Gastroesophageal sphincter (tissue), 4 donors: Measurements from ENCODE around the gene TMEM267. TPM values are rescaled to one million over a fixed set of nuclear protein-coding genes. Genes with fewer than 3 reads are reported as not detected.
"Not testable (repeated sequence)": the region's sequence is repeated elsewhere in the genome, so short reads cannot be mapped to it uniquely, and the experiment has no call there.

Experiments
- ATAC-seq: fragments of 150-250 bp; one replicate; pipeline ENCODE4 v1.9.1; 2016; ENCODE audit warnings: mild to moderate bottlenecking, moderate library complexity
- H3K27ac ChIP-seq, 4 donors: fragments of 200-600 bp; sonication (generic) in 3 of 4; 1 replicate in 3 of 4; 2 replicates in 1 of 4; pipeline ENCODE4 v1.5.1; 2016 to 2019
- H3K27me3 ChIP-seq: fragments of 200-600 bp; sonication (generic); one replicate; pipeline ENCODE4 v1.5.1; 2019
- H3K36me3 ChIP-seq, 2 donors: fragments of 200-600 bp; sonication (generic); one replicate each; pipeline ENCODE4 v1.5.1; 2019; ENCODE audit warnings: control low read depth in 1 of 2
- H3K4me1 ChIP-seq, 3 donors: fragments of 200-600 bp; sonication (generic); 1 replicate in 2 of 3; 2 replicates in 1 of 3; pipeline ENCODE4 v1.5.1; 2016 to 2019; ENCODE audit warnings: control low read depth in 2 of 3
- H3K4me3 ChIP-seq, 2 donors: fragments of 200-600 bp; sonication (generic); one replicate each; pipeline ENCODE4 v1.5.1; 2019; ENCODE audit warnings: mild to moderate bottlenecking in 1 of 2, moderate library complexity in 1 of 2
- H3K9me3 ChIP-seq, 3 donors: fragments of 200-600 bp; sonication (generic); one replicate each; pipeline ENCODE4 v1.5.1; 2017 to 2019; ENCODE audit warnings: control low read depth in 2 of 3
- EP300 ChIP-seq: sonication (generic); formaldehyde crosslinking; IDR thresholded peaks from one replicate; pipeline ENCODE4 v1.6.1; 2017; ENCODE audit warnings: antibody characterized with exemption, mild to moderate bottlenecking
- POLR2A ChIP-seq, 2 donors: fragments of 450-650 bp; IDR thresholded peaks; one replicate each; pipeline ENCODE4 v1.6.1; 2017; ENCODE audit warnings: antibody characterized with exemption in 2 of 2, mild to moderate bottlenecking in 2 of 2, moderate library complexity in 1 of 2
- POLR2AphosphoS5 ChIP-seq: sonication (generic); formaldehyde crosslinking; IDR thresholded peaks from one replicate; pipeline ENCODE4 v1.6.1; 2017; ENCODE audit warnings: antibody characterized with exemption
- WGBS, 2 donors: methylation state at CpG; one replicate each; pipeline ENCODE4 v1.1.5; 2018; ENCODE audit warnings: low coverage in 1 of 2; 5-methylcytosine and 5-hydroxymethylcytosine counted together
- total RNA-seq, 4 donors: library from RNA; depleted of rRNA; stranded (reverse); fragments of >200 nt; gene quantifications; one replicate each; pipeline ENCODE4 v1.1.0, GENCODE V29; 2016
- TF ChIP-seq, protein P1 (sequence below), 4 experiments: fragments of 200-600 bp in 2 of 4; fragments of 450-650 bp in 2 of 4; sonication (generic) in 1 of 4; IDR thresholded peaks; one replicate each; pipeline ENCODE4 v1.5.1; 2017 to 2019; ENCODE audit warnings: antibody characterized with exemption in 4 of 4, mild to moderate bottlenecking in 2 of 4, moderate library complexity in 2 of 4

TMEM267 gene
- total RNA-seq, 4 donors from 2014 or later: 9.6 to 13.0 (median 11.2) TPM

DNA sequence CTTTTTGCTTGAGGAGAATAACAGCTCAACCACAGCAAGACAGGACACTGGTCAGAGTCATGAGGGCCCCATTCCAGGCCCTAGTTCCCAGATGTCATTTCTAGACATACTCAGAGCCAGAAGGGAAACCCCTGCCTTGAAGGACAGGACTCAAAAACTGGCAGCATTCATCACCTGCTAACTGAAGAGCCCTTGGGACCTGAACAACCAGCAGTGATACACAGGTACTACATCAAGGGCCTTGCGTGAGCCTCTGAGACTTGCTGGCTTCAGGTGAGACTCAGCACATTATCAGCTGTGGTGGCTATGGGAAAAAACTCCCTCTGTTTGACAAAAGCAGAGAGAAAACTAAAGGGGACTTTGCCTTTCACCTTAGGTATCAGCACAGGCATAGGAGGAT lies 22.6 kb downstream of the TMEM267 start:
- Histone ChIP-seq H3K27me3 (no peaks in the 10 kb centered on the region), H3K36me3 (peaks cover 0 to 13% of the 10 kb centered on the region in 2 donors), H3K4me3 (no peak overlapping the region), H3K4me1 (no peaks in the 10 kb centered on the region), H3K27ac (no peak overlapping the region), H3K9me3 (no peaks in the 10 kb centered on the region)
- TF ChIP-seq, protein P1, sequence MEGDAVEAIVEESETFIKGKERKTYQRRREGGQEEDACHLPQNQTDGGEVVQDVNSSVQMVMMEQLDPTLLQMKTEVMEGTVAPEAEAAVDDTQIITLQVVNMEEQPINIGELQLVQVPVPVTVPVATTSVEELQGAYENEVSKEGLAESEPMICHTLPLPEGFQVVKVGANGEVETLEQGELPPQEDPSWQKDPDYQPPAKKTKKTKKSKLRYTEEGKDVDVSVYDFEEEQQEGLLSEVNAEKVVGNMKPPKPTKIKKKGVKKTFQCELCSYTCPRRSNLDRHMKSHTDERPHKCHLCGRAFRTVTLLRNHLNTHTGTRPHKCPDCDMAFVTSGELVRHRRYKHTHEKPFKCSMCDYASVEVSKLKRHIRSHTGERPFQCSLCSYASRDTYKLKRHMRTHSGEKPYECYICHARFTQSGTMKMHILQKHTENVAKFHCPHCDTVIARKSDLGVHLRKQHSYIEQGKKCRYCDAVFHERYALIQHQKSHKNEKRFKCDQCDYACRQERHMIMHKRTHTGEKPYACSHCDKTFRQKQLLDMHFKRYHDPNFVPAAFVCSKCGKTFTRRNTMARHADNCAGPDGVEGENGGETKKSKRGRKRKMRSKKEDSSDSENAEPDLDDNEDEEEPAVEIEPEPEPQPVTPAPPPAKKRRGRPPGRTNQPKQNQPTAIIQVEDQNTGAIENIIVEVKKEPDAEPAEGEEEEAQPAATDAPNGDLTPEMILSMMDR (IDR thresholded peaks at IDR 0.05): no peak
- TF ChIP-seq POLR2AphosphoS5: no peak
- TF ChIP-seq EP300: no peak
- no peak for TF ChIP-seq POLR2A (IDR thresholded peaks at IDR 0.05)
- WGBS, 2 donors: no CpG with 5 or more reads among the region's 1 CpG
- ATAC-seq: no peak

DNA sequence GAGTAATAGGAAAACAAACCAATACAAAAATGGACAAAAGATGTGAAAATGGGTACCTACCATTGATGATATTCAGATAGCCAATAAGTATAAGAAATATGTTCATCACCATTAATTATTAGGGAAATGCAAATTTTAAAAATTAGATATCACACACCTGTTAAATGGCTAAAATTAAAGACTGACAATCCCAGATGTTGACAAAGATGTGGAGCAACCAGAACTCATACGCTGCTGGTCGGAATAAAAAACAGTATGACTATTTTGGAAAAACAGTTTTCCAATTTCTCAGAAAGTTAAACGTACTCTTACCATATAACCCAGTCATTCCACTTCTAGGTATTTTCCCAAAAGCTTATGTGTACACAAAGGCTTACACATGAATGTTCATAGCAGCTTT lies 27.1 kb downstream of the TMEM267 start:
- 97 to 98% methylated on average over 3 of the region's 3 CpGs for WGBS, 2 donors
- H3K36me3 ChIP-seq: peaks cover 0 to 35% of the 10 kb centered on the region in 2 donors
- TF ChIP-seq POLR2A (IDR thresholded peaks at IDR 0.05): no peak
- TF ChIP-seq, protein P1 (IDR thresholded peaks at IDR 0.05): no peak
- no peak for TF ChIP-seq EP300
- no peak for TF ChIP-seq POLR2AphosphoS5
- H3K4me3 ChIP-seq: no peak overlapping the region
- no peak overlapping the region for H3K27ac ChIP-seq
- no peaks in the 10 kb centered on the region for H3K27me3 ChIP-seq
- no peak for ATAC-seq
- no peaks in the 10 kb centered on the region for H3K9me3 ChIP-seq
- H3K4me1 ChIP-seq: no peaks in the 10 kb centered on the region

DNA sequence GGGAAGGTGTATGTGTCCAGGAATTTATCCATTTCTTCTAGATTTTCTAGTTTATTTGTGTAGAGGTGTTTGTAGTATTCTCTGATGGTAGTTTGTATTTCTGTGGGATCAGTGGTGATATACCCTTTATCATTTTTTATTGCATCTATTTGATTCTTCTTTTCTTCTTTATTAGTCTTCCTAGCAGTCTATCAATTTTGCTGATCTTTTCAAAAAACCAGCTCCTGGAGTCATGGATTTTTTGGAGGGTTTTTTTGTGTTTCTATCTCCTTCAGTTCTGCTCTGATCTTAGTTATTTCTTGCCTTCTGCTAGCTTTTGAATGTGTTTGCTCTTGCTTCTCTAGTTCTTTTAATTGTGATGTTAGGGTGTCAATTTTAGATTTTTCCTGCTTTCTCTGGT lies 42.1 kb downstream of the TMEM267 start:
- Histone ChIP-seq H3K9me3 (peaks cover 0 to 26% (median 0%) of the 10 kb centered on the region in 3 donors), H3K36me3 (peaks cover 0 to 29% of the 10 kb centered on the region in 2 donors)
- H3K27ac ChIP-seq, ATAC-seq, H3K27me3 ChIP-seq, H3K4me3 ChIP-seq, H3K4me1 ChIP-seq: not testable (repeated sequence)

DNA sequence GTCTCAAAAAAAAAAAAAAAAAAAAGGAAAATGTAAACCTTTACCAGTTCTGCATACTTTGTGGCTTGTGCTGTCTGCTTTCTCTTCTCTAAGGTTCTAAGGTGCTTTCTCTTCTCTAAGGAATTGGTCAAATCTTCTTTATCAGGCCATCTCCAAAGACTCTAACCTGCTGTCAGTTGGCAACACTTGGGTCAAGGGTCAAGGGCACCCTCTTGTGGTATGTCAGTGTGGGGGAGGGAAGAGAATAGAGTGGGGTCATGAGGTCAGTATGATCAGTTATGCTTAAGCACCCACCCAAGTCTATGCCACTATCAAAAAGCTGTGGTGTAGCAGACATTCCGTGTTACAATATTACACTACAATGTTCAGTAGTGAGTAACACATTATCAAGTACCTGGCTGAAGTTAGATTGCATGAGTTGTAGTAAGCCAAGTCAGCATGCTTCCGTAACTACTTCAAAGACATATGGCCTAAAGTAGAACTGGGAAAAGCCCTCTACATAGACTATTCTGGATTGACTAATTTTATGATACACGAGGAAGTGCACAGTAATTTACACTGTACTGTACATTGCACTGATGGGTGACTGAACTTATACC lies 46.5 kb downstream of the TMEM267 start:
- TF ChIP-seq POLR2AphosphoS5 (no peak), POLR2A (IDR thresholded peaks at IDR 0.05) (no peak), EP300 (no peak)
- TF ChIP-seq, protein P1 (IDR thresholded peaks at IDR 0.05): no peak
- Histone ChIP-seq H3K4me3 (no peak overlapping the region), H3K4me1 (peaks cover 0 to 15% (median 7%) of the 10 kb centered on the region in 3 donors), H3K36me3 (no peaks in the 10 kb centered on the region), H3K9me3 (peaks cover 0 to 26% (median 0%) of the 10 kb centered on the region in 3 donors), H3K27me3 (no peaks in the 10 kb centered on the region), H3K27ac (no peak overlapping the region)
- no peak for ATAC-seq
- WGBS, 2 donors: 94 to 100% methylated on average over 2 of the region's 3 CpGs

DNA sequence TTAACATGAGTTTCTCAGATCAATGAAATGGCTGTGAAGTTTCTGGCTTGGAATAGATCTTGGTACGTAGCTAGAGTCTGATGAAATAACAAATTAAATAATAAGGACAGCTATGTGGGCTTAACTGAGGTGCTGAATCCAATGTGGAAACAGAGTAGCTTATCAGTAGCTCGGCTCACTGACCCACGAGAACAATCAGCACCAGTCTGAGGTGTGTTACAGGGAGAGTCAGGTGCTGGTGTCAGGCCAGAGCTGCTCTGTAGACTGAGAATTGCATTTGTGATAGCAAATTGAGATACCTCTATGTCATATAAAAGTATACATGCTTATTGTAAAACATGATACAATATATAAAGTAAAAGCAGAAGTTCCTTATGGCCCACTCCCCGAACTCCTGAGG lies 50.3 kb downstream of the TMEM267 start:
- Histone ChIP-seq H3K9me3 (peaks cover 0 to 4% (median 0%) of the 10 kb centered on the region in 3 donors), H3K4me1 (peaks cover 0 to 17% (median 7%) of the 10 kb centered on the region in 3 donors), H3K27me3 (no peaks in the 10 kb centered on the region), H3K27ac (no peak overlapping the region), H3K4me3 (no peak overlapping the region), H3K36me3 (no peaks in the 10 kb centered on the region)
- no peak for ATAC-seq
- 69 to 73% methylated on average over 4 of the region's 4 CpGs for WGBS, 2 donors
- TF ChIP-seq POLR2A (IDR thresholded peaks at IDR 0.05): no peak
